Left lung (tissue), 10 donors: Measurements from ENCODE around the gene ONECUT2. TPM values are rescaled to one million over a fixed set of nuclear protein-coding genes. Genes with fewer than 3 reads are reported as not detected.

Experiments
- ATAC-seq: fragments of 200-7000 bp; cut with Tn5 transposase; one replicate; pipeline ENCODE4 v1.9.1; 2020; ENCODE audit warnings: moderate library complexity
- DNase-seq, 4 donors: peaks; one replicate each; pipeline ENCODE4 v3.0.0-alpha.2; 2013 to 2020
- H3K27ac ChIP-seq, 2 donors: fragments of 200-600 bp; sonication (generic) in 1 of 2; one replicate each; pipeline versions ENCODE4 v1.5.0 to v1.8.0; 2020 to 2021
- H3K27me3 ChIP-seq, 2 donors: fragments of 200-600 bp; sonication (generic) in 1 of 2; one replicate each; pipeline versions ENCODE4 v1.5.0 to v1.8.0; 2020 to 2021
- H3K36me3 ChIP-seq, 2 donors: fragments of 200-600 bp; sonication (generic) in 1 of 2; one replicate each; pipeline versions ENCODE4 v1.5.0 to v1.8.0; 2020 to 2021
- H3K4me1 ChIP-seq, 2 donors: fragments of 200-600 bp; one replicate each; pipeline ENCODE4 v1.8.0; 2021
- H3K4me3 ChIP-seq, 2 donors: fragments of 200-600 bp; sonication (generic) in 1 of 2; one replicate each; pipeline versions ENCODE4 v1.5.0 to v1.8.0; 2020 to 2021; ENCODE audit warnings: mild to moderate bottlenecking in 1 of 2
- H3K9me3 ChIP-seq, 2 donors: fragments of 200-600 bp; sonication (generic) in 1 of 2; one replicate each; pipeline versions ENCODE4 v1.5.0 to v1.8.0; 2020 to 2021
- intact Hi-C, 2 donors: fragments of 100-400 bp; cut with DNase I; formaldehyde crosslinking; loops; one replicate each; pipeline versions ENCODE4 v1.11.2 to v1.14.2; 2022
- polyA plus RNA-seq, 6 donors: library from polyadenylated mRNA; unstranded; fragments of 120-200 nt; gene quantifications; one replicate each; pipeline ENCODE4 v1.2.1, GENCODE V29; 2013; ENCODE audit not compliant: insufficient read length in 6 of 6
- total RNA-seq, 2 donors: library from RNA; stranded (reverse); fragmentation: NEBNext Ultra II Directional; extraction: Animal tissue kit (Norgen Biotek cat#: 25700); gene quantifications; one replicate each; pipeline ENCODE4 v1.2.1, GENCODE V29; 2021
- TF ChIP-seq, protein P1 (sequence below), 2 donors: fragments of 200-600 bp; sonication (generic) in 1 of 2; IDR thresholded peaks; one replicate each; pipeline versions ENCODE4 v1.5.0 to v1.8.0; 2021; ENCODE audit warnings: antibody characterized with exemption in 2 of 2
- donor health status: DM: no; HTN: yes; CAD: no.
- donor health status: DM: no; HTN: no; CAD: no.

ONECUT2 gene
- total and polyA plus RNA-seq, 8 donors = 0.03 to 0.26 (median 0.06) TPM

DNA sequence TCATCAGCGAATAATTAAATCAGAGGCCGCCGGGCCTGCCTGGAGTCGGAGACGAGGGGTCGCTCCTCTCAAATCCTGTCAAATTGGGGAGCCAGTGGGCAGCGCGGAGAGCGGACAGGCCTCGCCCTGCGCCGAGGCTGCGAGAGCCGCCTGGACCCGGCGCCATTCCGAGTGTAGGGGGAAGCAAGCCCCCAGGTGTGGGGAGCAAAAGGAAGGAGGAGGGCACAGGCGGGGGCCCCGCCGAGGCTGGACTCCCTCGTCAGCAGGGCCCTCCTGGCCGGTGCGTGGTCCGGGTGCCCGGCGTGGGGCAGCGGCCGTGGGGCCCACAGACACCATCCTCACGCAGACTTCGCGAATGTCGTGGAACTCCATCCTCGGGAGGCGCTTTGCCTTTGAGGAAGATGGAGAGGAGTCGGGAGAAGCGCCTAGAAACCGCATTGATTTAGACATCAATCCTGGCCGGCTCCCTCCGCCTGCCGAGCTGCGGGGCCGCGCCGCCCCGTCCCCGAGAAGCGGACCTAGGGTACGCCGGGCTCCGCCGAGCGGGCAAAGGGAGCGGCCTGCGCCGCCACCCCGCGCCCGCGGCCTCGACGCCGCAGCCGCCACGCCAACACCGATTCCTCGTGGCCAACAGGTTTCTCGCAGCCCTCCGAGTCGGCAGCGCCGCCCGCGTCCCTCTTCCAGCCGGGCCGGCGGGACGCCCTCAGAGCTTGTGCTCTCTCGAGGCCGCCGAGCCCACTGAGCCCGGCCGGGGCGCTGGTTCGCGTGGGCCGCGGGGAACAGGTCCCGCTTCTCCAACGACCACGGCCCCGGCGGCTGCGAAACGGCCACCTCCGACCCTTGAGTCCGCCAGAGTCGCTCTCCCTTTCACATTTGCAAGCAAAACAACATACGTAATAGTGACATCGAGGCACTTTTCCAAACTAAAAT, 6.7 kb upstream of the ONECUT2 start:
- ATAC-seq = no peak
- H3K4me3 ChIP-seq = peak overlapping the region in 1 of 2 donors; percentile 33
- TF ChIP-seq, protein P1, sequence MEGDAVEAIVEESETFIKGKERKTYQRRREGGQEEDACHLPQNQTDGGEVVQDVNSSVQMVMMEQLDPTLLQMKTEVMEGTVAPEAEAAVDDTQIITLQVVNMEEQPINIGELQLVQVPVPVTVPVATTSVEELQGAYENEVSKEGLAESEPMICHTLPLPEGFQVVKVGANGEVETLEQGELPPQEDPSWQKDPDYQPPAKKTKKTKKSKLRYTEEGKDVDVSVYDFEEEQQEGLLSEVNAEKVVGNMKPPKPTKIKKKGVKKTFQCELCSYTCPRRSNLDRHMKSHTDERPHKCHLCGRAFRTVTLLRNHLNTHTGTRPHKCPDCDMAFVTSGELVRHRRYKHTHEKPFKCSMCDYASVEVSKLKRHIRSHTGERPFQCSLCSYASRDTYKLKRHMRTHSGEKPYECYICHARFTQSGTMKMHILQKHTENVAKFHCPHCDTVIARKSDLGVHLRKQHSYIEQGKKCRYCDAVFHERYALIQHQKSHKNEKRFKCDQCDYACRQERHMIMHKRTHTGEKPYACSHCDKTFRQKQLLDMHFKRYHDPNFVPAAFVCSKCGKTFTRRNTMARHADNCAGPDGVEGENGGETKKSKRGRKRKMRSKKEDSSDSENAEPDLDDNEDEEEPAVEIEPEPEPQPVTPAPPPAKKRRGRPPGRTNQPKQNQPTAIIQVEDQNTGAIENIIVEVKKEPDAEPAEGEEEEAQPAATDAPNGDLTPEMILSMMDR (IDR thresholded peaks at IDR 0.05) = no peak
- intact Hi-C loops = no loop called here
- H3K4me1 ChIP-seq = peaks cover 3 to 15% of the 10 kb centered on the region in 2 donors
- H3K27ac ChIP-seq = no peak overlapping the region
- H3K27me3 ChIP-seq = peaks cover 84 to 100% of the 10 kb centered on the region in 2 donors
- DNase-seq = peak in 1 of 4 donors; percentile 79
- H3K9me3 ChIP-seq = peaks cover 0 to 2% of the 10 kb centered on the region in 2 donors
- H3K36me3 ChIP-seq = no peaks in the 10 kb centered on the region

DNA sequence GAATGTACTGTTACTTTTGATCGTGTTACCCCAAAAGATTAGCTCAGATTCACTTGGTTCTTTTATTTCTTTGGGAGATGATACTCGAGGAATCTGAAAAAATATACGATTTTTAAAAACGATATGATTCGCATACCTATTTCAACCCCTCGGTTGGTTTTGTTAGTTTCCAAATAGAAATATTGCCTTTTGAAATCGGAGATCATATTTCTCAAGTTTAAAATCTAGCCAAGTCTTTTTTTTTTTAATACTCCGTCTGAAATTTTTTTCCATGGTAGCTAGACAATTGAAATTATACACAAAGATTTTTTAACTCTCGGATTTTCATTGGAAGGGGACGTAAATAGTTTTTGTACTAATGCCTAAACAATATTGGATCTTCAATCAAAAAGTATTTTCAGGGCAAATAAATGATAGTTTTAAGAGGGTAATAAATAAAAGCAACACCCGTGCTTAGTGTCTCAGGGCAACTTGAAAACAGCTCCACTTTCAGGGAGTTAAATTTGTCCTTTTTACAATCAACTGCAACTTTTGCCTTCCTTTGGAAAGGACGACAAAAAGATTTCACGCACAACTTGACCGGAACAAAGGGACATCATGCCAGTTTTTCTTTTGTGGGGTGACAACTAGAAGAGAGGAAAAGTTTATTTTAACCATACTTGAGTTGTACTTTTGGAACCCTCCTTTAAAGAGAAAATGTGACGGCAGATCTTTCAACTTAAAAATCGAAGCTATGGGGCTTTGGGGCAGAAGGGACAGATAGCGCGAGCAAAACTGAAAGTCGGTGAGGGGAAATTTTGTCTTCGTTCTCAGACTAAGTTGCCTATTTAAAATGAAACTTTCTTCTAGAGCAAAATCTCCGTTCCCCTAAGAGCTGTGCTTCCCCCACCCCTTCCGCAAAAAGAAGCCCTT, 5.8 kb upstream of the ONECUT2 start:
- TF ChIP-seq, protein P1 (IDR thresholded peaks at IDR 0.05) = no peak
- Histone ChIP-seq H3K36me3 (no peaks in the 10 kb centered on the region), H3K27ac (no peak overlapping the region), H3K4me1 (peaks cover 3 to 16% of the 10 kb centered on the region in 2 donors), H3K4me3 (no peak overlapping the region), H3K27me3 (peaks cover 91 to 100% of the 10 kb centered on the region in 2 donors), H3K9me3 (peaks cover 0 to 2% of the 10 kb centered on the region in 2 donors)
- DNase-seq (no peak), ATAC-seq (no peak)
- intact Hi-C loops = no loop called here

DNA sequence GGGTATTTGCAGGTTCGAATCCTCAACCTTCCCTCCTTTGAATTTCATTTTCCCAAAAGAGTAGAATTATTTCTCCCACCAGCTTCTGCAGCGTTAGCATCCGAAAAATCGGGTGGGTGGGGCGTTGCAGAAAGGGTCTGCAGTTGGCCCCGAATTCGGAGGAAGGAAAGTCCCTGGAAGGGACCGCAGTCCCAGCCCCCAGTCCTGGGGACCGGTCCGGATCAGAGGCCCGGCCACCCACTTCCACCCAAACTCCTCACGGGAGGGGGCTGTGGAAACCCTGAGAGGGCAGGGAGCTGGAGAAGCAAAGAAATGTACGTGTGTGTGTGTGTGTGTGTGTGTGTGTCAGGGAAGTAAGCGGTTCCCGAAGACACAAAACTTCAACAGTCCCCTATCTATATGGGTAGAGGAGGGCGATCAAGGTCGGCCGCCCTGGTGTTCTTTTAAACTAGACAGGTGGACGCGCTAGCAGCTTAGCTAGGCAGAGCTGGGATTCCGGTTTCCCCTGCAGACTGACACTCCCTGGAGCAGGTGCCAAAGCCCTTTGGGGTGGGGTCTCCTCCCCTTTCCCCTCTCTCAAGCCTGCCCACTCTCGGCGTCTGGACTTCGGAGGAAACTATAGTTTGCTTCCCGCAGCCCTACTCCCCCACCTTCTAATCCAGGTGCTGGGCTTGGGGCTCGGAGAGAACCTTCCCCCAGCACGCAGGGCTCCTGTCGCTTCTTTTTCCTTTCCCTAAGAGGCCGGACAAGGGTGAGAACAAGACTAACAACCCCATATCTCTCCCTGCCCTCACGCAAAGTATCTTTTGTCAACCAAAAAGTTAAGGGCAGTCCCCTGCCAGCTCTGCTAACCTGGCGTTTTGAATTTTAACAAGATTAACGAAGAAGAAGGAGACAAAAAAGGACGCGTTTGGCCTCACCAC, 4.8 kb upstream of the ONECUT2 start:
- intact Hi-C loops = no loop called here
- DNase-seq (no peak), ATAC-seq (no peak)
- TF ChIP-seq, protein P1 (IDR thresholded peaks at IDR 0.05) = no peak
- peaks cover 0 to 2% of the 10 kb centered on the region in 2 donors for H3K9me3 ChIP-seq
- no peak overlapping the region for H3K4me3 ChIP-seq
- no peak overlapping the region for H3K27ac ChIP-seq
- no peaks in the 10 kb centered on the region for H3K36me3 ChIP-seq
- H3K27me3 ChIP-seq = peaks cover 88 to 100% of the 10 kb centered on the region in 2 donors
- peaks cover 3 to 25% of the 10 kb centered on the region in 2 donors for H3K4me1 ChIP-seq

DNA sequence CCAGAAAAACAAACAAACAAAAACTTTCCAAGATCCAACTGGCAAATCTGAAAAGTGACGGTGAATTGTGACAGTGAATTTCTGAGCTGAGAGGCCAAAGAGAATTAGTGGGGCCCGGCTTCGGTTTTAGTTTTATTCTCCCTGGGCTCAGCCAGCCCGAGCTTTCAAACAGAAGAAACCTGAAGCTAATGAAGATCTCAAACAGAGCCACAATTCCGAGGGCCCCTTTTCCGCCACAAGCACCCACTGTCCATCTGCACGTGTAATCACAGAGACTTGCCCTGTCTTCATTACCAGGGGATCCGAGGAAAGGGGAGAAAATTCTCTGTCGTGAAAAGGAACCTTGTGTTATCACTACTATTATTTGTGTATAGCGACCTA, 4.2 kb upstream of the ONECUT2 start:
- Histone ChIP-seq H3K36me3 (no peaks in the 10 kb centered on the region), H3K9me3 (peaks cover 0 to 2% of the 10 kb centered on the region in 2 donors), H3K4me1 (peaks cover 3 to 28% of the 10 kb centered on the region in 2 donors), H3K27ac (no peak overlapping the region), H3K4me3 (no peak overlapping the region), H3K27me3 (peaks cover 89 to 97% of the 10 kb centered on the region in 2 donors)
- DNase-seq (no peak), ATAC-seq (no peak)
- intact Hi-C loops = no loop called here
- TF ChIP-seq, protein P1 (IDR thresholded peaks at IDR 0.05) = no peak
